Activated naive CD8-positive, alpha-beta T cell treated with anti-CD3 and anti-CD28 coated beads, Interleukin-2, amount 10 ng/mL, durations not matched to agents 7 days and 5 days (primary cell): ENCODE data around the gene SYNGR3. TPM values are rescaled to one million over a fixed set of nuclear protein-coding genes. Genes with fewer than 3 reads are reported as not detected.

ENCODE experiments used
- ATAC-seq: fragments of 150-1000 bp; cut with Tn5 transposase; one replicate; pipeline ENCODE4 v1.10.0; 2021; ENCODE audit warnings: low read depth, moderate library complexity
- POLR2A ChIA-PET: fragments of 350-600 bp; sonication (Branson Sonifier 250); formaldehyde crosslinking; loops from one replicate; lab custom pipeline; 2021; ENCODE audit warnings: antibody characterized with exemption; lab: Charles Lee
- DNase-seq: peaks from one replicate; pipeline ENCODE4 v3.0.0; 2021
- H3K27ac Mint-ChIP-seq: one replicate; pipeline ENCODE4 v1.8.0; 2022; ENCODE audit warnings: mild to moderate bottlenecking, mixed read lengths
- H3K27me3 Mint-ChIP-seq: one replicate; pipeline ENCODE4 v1.8.0; 2022; ENCODE audit warnings: mild to moderate bottlenecking, moderate library complexity, mixed read lengths
- H3K36me3 Mint-ChIP-seq: one replicate; pipeline ENCODE4 v1.8.0; 2021; ENCODE audit warnings: mild to moderate bottlenecking, mixed read lengths
- H3K4me1 Mint-ChIP-seq: one replicate; pipeline ENCODE4 v1.8.0; 2021; ENCODE audit warnings: mixed read lengths
- H3K4me3 Mint-ChIP-seq: one replicate; pipeline ENCODE4 v1.8.0; 2022; ENCODE audit warnings: mild to moderate bottlenecking, moderate library complexity, mixed read lengths
- H3K9me3 Mint-ChIP-seq: one replicate; pipeline ENCODE4 v1.8.0; 2021; ENCODE audit warnings: mixed read lengths
- total RNA-seq, 2 experiments: library from RNA; stranded (reverse); gene quantifications; one replicate each; pipeline ENCODE4 v1.2.3, GENCODE V29; 2021

Gene SYNGR3
- total RNA-seq, 2 experiments from 2014 or later, result 2.0 to 2.2 TPM

DNA sequence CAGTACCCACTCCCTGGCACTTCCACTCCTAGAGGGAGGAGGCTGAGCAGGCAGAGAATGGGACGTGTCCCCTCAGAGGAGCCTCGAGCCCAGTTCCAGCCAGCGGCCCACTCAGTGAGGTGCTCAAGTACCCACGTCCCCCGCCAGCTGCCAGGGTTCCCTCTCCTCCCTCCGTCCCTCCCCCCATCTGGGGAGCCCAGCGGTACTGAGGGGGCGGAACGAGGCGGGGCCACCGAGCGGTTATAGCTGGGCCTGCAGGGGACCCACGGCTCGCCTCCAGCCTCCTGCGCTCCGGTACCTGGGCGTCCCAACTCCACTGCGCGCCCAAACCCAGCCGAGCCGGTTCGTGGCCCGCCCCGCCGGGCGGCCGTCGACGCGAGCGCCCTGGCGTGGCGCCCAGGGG lies 29.7 kb downstream of the SYNGR3 start, which contains the start of gene NPW:
NPW (plus strand) TSS at position 268 of the 403 bp plus-strand sequence.
- DNase-seq (no peak), ATAC-seq (peak; percentile 15)
- H3K27me3 Mint-ChIP-seq, result peaks cover 34% of the 10 kb centered on the region
- POLR2A ChIA-PET, result interaction anchor here (0.6 to 2.3 kb wide), 3 partner anchors 55 to 136 kb away, joined by 3 to 15 read pairs (median 6); partner anchors contain the start of genes RPS2 and TRAF7
- no peaks in the 10 kb centered on the region for H3K36me3 Mint-ChIP-seq
- no peaks in the 10 kb centered on the region for H3K9me3 Mint-ChIP-seq
- H3K4me3 Mint-ChIP-seq, result peak within 1 kb of the TSS; percentile 50
- no peak within 1 kb of the TSS for H3K27ac Mint-ChIP-seq
- H3K4me1 Mint-ChIP-seq, result peaks cover 13% of the 10 kb centered on the region

DNA sequence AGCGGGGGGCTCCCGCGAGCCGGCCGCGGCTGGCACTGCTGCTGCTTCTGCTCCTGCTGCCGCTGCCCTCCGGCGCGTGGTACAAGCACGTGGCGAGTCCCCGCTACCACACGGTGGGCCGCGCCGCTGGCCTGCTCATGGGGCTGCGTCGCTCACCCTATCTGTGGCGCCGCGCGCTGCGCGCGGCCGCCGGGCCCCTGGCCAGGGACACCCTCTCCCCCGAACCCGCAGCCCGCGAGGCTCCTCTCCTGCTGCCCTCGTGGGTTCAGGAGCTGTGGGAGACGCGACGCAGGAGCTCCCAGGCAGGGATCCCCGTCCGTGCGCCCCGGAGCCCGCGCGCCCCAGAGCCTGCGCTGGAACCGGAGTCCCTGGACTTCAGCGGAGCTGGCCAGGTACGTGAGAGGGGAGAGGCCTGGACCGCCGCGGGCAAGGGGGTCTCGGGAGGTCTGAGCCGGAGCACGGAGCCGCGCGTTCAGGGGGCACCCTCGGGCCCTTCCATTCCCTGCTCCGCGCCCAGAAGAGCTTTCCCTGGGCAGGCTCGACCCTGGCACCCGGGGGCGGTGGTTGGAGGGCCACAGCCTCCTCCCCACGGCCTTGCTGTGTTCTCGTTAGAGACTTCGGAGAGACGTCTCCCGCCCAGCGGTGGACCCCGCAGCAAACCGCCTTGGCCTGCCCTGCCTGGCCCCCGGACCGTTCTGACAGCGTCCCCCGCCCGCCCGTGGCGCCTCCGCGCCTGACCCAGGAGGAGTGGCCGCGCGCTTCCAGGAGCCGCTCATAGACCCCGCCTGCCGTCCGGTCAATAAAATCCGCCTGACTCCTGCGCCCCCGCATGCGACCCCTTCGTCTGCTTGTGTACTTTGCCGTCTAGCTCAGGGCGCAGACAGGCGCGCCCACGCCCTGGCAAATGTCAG lies 30.4 kb downstream of the SYNGR3 start:
- peaks cover 13% of the 10 kb centered on the region for H3K4me1 Mint-ChIP-seq
- H3K36me3 Mint-ChIP-seq, result no peaks in the 10 kb centered on the region
- POLR2A ChIA-PET, result interaction anchor here (1.5 to 2.3 kb wide), 2 partner anchors 55 to 135 kb away, joined by 6 to 15 read pairs; partner anchors contain the start of genes RPS2 and TRAF7
- ATAC-seq (no peak), DNase-seq (no peak)
- no peak overlapping the region for H3K27ac Mint-ChIP-seq
- H3K4me3 Mint-ChIP-seq, result peak overlapping the region; percentile 50
- peaks cover 37% of the 10 kb centered on the region for H3K27me3 Mint-ChIP-seq
- no peaks in the 10 kb centered on the region for H3K9me3 Mint-ChIP-seq

DNA sequence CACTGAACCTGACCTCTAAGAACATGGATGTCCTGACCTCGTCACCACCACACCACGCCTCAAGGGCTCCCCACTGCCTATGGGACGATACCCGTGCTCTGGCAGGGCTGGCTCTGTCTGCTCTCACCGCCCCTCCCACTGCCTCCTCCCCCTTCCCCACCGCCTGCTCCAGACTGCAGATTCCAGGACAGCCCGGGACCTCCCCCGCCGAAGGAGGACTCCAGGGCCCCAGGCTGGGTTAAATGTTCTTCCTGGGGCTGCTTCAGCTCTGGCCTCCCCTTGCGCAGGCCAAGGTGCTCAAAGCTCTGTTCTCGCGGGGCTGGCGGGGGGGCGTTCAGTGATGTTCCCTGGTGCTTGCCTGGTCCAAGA lies 32.9 kb downstream of the SYNGR3 start:
- Mint-ChIP-seq H3K27me3 (peaks cover 41% of the 10 kb centered on the region), H3K4me3 (peak overlapping the region; percentile 80), H3K27ac (no peak overlapping the region), H3K9me3 (no peaks in the 10 kb centered on the region), H3K36me3 (no peaks in the 10 kb centered on the region), H3K4me1 (peaks cover 16% of the 10 kb centered on the region)
- peak; percentile 20 for ATAC-seq
- POLR2A ChIA-PET, result interaction anchor here (0.6 to 2.0 kb wide), 5 partner anchors 11 to 132 kb away, joined by 3 to 19 read pairs (median 5); partner anchors contain the start of genes PKD1 and TRAF7
- no peak for DNase-seq

DNA sequence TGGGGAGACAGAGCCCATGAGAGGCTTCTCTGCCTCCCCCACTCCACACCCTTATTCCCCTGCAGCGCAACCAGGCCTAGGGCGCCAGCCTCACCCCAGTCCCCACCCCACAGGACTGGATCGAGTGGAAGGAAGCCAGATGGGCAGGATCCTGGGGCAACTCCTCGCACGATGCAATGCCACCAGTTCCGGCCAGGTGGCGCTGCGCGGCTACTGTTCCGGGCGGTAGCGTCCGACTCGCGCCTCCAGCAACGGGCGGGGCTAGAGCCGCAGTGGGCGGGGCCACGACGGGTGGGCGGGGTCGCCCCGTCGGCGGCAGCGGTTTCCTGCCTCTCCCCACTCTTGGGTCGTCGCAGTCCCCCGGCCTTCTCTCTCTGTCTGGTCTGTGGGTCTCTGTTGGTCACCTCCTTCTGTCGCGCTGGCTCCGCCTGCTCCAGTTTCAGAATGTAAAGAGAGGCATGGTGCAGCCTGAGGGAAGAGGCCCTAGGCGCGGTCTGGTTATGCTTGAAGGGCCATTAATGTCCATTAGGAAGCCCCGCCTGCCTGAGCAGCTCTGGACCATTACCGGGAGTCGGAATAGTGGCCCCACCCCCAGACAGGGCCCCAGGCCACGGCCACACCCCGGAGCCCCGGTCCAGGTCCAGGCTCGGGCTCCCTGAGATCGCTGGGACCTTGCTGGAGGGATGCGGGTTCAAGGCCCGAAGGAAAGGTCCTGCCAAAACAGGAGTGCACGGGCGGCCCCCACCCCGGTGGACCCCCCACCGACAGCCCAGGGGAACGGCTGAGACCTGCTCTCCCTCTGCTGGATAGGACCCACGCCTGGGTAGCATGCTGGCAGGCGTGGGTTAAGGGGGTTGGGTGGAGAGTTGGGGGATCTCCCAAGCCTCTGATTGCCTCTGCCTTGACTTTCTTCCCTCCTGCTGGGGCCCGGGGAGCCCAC lies 33.6 kb downstream of the SYNGR3 start:
- DNase-seq (peak; percentile 99), ATAC-seq (peak; percentile 62)
- peak overlapping the region; percentile 78 for H3K27ac Mint-ChIP-seq
- no peaks in the 10 kb centered on the region for H3K36me3 Mint-ChIP-seq
- peaks cover 36% of the 10 kb centered on the region for H3K27me3 Mint-ChIP-seq
- peak overlapping the region; percentile 80 for H3K4me3 Mint-ChIP-seq
- POLR2A ChIA-PET, result interaction anchor here (0.6 to 3.0 kb wide), 6 partner anchors 24 to 132 kb away, joined by 3 to 19 read pairs (median 6); partner anchors contain the start of genes NTHL1, PKD1, TRAF7 and TSC2
- peaks cover 16% of the 10 kb centered on the region for H3K4me1 Mint-ChIP-seq
- H3K9me3 Mint-ChIP-seq, result no peaks in the 10 kb centered on the region

DNA sequence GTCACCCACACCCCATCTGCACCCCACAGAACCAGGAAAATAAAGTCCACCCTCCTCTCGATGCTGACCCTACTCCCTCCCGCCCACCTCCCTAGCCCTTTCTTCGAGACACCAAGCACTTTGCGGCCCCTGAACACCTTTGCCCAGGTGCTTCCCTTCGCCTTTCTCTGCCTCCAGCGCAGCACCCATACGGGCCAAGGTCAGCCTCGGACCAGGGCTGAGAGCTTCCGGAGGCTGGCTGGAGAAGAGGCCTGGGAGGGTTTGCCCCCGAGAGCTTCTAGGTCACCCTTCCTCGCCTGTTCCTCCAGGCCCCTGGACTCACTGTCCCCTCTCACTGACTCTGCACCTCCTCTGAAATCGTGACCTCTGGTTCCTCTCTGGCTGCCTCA lies 34.3 kb downstream of the SYNGR3 start:
- Mint-ChIP-seq H3K4me3 (no peak overlapping the region), H3K36me3 (no peaks in the 10 kb centered on the region), H3K27ac (peak overlapping the region; percentile 47), H3K27me3 (peaks cover 36% of the 10 kb centered on the region), H3K4me1 (peaks cover 16% of the 10 kb centered on the region), H3K9me3 (no peaks in the 10 kb centered on the region)
- DNase-seq (no peak), ATAC-seq (no peak)
- POLR2A ChIA-PET, result interaction anchor here (0.6 to 3.0 kb wide), 4 partner anchors 9 to 131 kb away, joined by 3 to 13 read pairs (median 5); partner anchors contain the start of genes NTHL1, TRAF7 and TSC2

DNA sequence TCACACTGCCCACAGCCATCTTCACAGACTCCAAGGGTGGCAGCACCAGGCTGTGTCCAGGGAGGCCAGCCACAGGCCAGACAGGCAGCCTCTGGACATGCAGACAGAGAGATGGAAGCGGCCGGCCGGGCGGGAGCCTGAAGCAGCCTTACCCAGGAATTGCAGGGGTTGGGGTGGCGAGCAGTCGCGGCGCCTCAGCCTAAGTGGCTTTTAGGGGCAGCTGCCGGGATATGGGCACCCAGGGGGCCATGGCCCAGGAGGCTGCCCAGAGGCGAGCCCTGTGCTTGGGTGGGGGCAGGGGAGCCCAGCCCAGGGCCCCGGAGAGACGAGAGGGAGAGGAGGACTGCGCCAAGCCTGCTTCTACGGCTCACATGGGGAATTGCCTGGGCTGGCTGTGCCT lies 35.5 kb downstream of the SYNGR3 start:
- Mint-ChIP-seq H3K27me3 (peaks cover 34% of the 10 kb centered on the region), H3K9me3 (no peaks in the 10 kb centered on the region), H3K4me3 (peak overlapping the region; percentile 45), H3K27ac (no peak overlapping the region), H3K36me3 (no peaks in the 10 kb centered on the region), H3K4me1 (peaks cover 16% of the 10 kb centered on the region)
- POLR2A ChIA-PET, result interaction anchor here (3.0 kb wide), 1 partner anchor 130 kb away, joined by 13 read pairs; the partner anchor contains the start of gene TRAF7
- DNase-seq, result no peak
- ATAC-seq, result no peak

DNA sequence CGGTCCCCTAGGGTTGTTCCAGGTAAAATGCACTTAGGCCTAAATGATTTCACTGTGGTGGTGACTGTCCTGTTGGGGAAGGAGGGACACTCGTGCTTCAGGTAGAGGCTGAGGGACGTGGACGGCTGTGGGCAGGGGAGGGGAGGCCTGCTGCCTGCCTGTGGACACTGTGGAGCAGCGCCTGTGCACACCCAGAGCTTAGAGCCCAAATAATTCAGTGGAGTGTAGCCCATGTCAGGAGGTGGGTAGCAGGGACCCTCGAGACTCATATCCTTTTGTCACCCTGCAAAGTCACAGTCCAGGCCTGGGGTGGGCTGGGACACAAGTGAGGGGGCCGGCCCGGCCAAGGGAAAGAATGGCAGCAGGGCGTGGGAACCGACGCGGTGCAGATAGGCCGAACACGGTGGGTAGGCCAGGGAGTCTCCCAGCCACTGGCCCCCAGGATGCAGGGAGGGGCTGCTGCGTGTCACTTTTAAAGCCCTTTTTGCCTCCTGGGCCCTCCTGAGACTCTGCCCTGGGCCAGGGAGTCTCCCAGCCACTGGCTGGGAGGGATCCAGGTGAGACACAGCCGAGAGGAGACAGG lies 36.2 kb downstream of the SYNGR3 start:
- H3K4me3 Mint-ChIP-seq, result peak overlapping the region; percentile 45
- POLR2A ChIA-PET, result interaction anchor here (1.3 to 3.0 kb wide), 2 partner anchors 17 to 129 kb away, joined by 3 to 13 read pairs; partner anchors contain the start of genes TRAF7 and ZNF598

DNA sequence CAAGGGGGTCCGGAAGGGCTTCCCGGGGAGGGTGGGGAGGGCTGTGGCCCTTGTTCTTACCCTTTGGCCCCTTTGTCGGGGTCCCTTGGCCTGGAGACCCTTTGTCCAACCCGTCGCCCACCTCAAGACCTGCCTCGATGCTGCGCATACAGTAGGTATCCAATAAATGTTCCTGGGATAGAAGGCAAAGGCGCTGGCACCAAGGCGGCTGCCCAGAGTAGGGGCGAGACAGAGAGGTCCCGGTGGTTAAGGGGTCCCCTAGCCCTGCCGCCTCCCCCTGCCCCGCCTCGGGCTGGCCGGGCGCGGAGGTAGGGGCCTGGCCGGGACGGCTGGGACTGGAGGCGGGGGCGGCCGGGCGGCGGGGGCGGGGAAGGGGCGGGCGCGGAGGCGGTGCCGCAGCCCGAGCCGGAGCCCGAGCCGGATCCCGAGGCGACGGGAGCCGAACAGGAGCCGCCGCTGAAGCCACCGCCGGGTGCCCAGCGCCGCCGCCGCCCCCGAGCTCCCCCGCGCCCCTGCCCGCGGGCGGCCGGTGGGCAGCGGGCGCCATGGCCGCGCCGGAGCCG lies 36.8 kb downstream of the SYNGR3 start, which contains the start of gene NHERF2:
NHERF2 (plus strand) TSS at position 442 of the 563 bp plus-strand sequence; CDS start at position 546, 104 bp downstream.
- H3K4me3 Mint-ChIP-seq, result peak within 1 kb of the TSS; percentile 47
- no peaks in the 10 kb centered on the region for H3K36me3 Mint-ChIP-seq
- no peaks in the 10 kb centered on the region for H3K9me3 Mint-ChIP-seq
- H3K27ac Mint-ChIP-seq, result no peak within 1 kb of the TSS
- ATAC-seq (peak; percentile 15), DNase-seq (peak; percentile 66)
- H3K4me1 Mint-ChIP-seq, result peaks cover 15% of the 10 kb centered on the region
- H3K27me3 Mint-ChIP-seq, result peaks cover 21% of the 10 kb centered on the region
- POLR2A ChIA-PET, result interaction anchor here (1.0 to 3.0 kb wide), 4 partner anchors 17 to 128 kb away, joined by 3 to 13 read pairs (median 4); partner anchors contain the start of genes NTHL1, TRAF7, TSC2 and ZNF598

More for the DNA sequence above, 36.2 kb downstream of the SYNGR3 start:
- H3K27ac Mint-ChIP-seq, result no peak overlapping the region
- DNase-seq, result no peak
- H3K4me1 Mint-ChIP-seq, result peaks cover 15% of the 10 kb centered on the region
- H3K9me3 Mint-ChIP-seq, result no peaks in the 10 kb centered on the region
- no peaks in the 10 kb centered on the region for H3K36me3 Mint-ChIP-seq
- peaks cover 27% of the 10 kb centered on the region for H3K27me3 Mint-ChIP-seq
- no peak for ATAC-seq

DNA sequence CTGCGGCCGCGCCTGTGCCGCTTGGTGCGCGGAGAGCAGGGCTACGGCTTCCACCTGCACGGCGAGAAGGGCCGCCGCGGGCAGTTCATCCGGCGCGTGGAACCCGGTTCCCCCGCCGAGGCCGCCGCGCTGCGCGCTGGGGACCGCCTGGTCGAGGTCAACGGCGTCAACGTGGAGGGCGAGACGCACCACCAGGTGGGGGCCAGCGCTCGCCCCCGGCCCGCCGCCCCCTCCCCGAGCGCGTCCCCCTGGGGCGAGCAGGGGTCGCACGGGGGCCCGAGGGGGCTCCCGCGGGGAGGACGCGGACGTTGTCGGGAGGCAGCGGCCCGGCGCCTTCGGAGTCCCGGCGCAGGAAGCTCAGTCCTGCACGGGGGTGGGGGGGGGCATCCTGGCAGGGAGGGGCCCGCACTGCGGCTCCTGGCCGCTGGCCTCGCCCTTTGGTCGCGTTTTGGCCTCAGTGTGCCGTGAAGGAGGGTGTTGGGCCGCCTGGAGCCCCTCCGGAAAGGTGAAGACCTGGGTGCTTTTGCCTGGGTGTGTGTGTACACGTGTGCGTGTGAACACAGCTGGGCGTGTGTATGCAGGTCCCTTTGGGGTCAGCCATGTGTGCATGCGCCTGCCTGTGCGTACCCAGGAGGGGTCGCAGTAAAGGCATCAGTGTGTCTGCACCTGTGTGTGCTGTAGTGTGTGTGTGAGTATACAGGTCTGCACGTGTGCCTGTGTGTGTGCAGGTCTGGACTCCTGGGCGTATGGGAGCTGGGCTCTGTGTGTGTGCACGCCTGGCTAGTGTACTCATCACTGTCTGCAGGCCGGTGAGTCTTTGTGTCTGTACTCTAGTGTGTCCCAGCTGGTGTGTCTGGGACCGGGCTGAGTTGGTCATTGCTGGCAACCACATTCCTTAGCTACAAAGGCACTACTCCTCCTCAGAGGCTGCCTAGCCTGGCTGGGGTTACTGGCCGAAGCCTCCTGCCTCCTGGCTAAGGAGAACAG lies 37.5 kb downstream of the SYNGR3 start:
- peaks cover 14% of the 10 kb centered on the region for H3K27me3 Mint-ChIP-seq
- DNase-seq, result peak; percentile 60
- no peak overlapping the region for H3K27ac Mint-ChIP-seq
- H3K4me3 Mint-ChIP-seq, result peak overlapping the region; percentile 47
- no peaks in the 10 kb centered on the region for H3K9me3 Mint-ChIP-seq
- no peaks in the 10 kb centered on the region for H3K36me3 Mint-ChIP-seq
- H3K4me1 Mint-ChIP-seq, result peaks cover 15% of the 10 kb centered on the region
- POLR2A ChIA-PET, result interaction anchor here (0.8 to 1.3 kb wide), 4 partner anchors 18 to 128 kb away, joined by 3 to 4 read pairs (median 4); partner anchors contain the start of genes NTHL1, TRAF7, TSC2 and ZNF598
- peak; percentile 21 for ATAC-seq

DNA sequence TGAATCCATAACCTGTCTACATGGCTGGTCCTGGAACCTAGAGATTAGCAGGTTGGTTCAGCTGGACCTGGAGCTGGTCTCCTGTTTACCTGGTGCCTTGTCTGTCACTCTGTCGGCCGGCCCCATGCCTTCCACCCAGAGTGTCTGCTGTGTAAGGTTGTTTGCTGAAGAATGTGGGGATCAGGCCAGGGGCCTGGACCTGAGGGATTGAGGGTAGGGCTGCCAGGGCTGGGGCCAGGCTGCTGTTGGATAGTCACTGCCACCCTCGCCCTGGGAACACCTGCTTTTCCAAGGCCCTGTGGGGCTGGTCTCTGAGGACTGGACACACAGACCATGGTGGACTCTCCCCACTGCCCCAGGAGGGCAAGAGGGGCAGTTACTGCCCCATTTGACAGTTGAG lies 38.4 kb downstream of the SYNGR3 start:
- no peak for ATAC-seq
- POLR2A ChIA-PET, result interaction anchor here (0.8 kb wide), 1 partner anchor 127 kb away, joined by 3 read pairs; the partner anchor contains the start of gene TRAF7
- H3K4me3 Mint-ChIP-seq, result no peak overlapping the region
- no peaks in the 10 kb centered on the region for H3K9me3 Mint-ChIP-seq
- H3K27ac Mint-ChIP-seq, result no peak overlapping the region
- DNase-seq, result no peak
- H3K27me3 Mint-ChIP-seq, result peaks cover 11% of the 10 kb centered on the region
- H3K4me1 Mint-ChIP-seq, result peaks cover 8% of the 10 kb centered on the region
- H3K36me3 Mint-ChIP-seq, result no peaks in the 10 kb centered on the region
